ENCODE results near the gene OR10K1.
"Not testable (repeated sequence)": the region's sequence is repeated elsewhere in the genome, so short reads cannot be mapped to it uniquely, and the experiment has no call there.

OR10K1 gene, protein sequence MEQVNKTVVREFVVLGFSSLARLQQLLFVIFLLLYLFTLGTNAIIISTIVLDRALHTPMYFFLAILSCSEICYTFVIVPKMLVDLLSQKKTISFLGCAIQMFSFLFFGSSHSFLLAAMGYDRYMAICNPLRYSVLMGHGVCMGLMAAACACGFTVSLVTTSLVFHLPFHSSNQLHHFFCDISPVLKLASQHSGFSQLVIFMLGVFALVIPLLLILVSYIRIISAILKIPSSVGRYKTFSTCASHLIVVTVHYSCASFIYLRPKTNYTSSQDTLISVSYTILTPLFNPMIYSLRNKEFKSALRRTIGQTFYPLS

DNA sequence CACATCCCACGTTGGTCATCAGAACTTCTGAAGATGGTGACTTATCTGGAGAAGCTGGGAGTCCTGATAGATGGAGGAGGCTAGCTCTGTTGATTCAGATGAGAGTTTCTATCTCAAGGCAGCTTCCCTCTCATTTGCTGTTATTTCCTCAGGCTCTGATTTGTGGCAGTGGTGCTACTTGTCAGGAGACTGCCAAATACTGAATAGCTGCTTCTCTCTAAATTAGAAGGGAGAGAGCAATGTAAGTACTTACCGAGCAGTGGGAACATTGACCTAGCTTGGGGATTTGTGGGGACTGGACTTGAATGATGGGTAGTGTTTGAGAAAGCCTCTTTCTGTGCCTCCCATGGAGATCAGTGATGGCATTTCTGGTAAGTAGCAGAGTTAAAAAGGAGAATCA is at the start of gene OR10K1:
TSS of gene OR10K1 (plus strand) at position 301 of the 400 bp plus-strand sequence. CDS start 3,728 bp downstream, outside the sequence.
- no peak for DNase-seq

- DNase-seq, result no peak
These were observed 46.8 kb upstream of the OR10K1 start for GRCh38 chr1:158414651-158415345.

GRCh38 chr1:158417586-158417985 is 44.0 kb upstream of the OR10K1 start:
- DNase-seq, result no peak

GRCh38 chr1:158422212-158422611 is 39.4 kb upstream of the OR10K1 start:
- no peak for DNase-seq

- DNase-seq, result no peak
These were observed 36.6 kb upstream of the OR10K1 start for GRCh38 chr1:158425027-158425426.

DNA sequence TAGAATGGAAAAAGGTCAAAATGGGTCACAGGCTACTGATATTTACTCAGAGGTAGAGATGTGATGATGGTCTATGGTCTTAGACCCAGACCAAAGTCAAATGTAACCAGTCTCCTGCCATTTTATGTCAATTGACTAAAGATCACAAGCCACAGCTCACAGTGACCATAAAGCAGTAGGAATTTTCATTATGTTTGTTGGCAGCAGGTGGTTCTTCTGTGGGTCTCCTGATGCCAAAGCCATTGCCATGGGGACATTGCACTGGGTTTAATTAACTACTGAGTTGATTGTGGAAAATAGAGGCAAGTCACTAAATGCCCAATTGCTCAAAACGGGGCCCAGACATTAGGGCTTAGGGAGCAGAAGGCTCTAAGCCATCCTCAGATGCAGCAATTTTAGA is 35.5 kb upstream of the OR10K1 start, which contains the start of gene OR10K2:
TSS of gene OR10K2 (minus strand) at position 101 of the 400 bp plus-strand sequence. CDS start 5,371 bp downstream, outside the sequence.
- DNase-seq, result no peak

DNA sequence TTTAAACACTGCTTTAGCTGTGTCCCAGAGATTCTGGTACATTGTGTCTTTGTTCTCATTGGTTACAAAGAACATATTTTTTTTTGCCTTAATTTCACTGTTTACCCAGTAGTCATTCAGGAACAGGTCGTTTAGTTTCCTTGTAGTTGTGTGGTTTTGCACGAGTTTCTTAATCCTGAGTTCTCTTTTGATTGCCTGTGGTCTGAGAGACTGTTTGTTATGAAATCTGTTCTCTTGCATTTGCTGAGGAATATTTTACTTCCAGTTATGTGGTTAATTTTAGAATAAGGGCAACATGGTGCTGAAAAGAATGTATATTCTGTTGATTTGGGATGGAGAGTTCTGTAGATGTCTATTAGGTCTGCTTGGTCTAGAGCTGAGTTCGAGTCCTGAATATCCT is 31.5 kb upstream of the OR10K1 start:
- not testable (repeated sequence) for DNase-seq

DNA sequence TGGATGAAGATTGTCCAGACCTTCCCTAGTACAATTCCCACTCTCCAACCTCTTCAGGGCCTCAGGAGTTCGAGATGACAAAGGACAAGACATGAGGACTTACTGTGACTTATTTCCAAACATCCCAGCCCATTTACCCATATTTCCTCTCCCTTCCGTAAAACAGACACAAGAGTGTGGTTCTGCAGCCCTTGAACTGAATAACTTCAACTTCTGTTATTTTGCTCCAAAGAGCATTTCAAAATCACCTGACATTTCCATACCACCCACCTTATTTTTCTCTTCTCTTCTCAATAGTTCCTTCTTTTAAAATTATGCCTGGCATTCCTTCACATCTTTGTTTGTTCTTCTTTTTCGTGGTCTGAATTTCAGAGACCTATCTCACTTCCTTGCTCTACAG is 26.9 kb upstream of the OR10K1 start:
- DNase-seq, result no peak

GRCh38 chr1:158445376-158445775 is 16.3 kb upstream of the OR10K1 start:
- DNase-seq, result no peak

DNA sequence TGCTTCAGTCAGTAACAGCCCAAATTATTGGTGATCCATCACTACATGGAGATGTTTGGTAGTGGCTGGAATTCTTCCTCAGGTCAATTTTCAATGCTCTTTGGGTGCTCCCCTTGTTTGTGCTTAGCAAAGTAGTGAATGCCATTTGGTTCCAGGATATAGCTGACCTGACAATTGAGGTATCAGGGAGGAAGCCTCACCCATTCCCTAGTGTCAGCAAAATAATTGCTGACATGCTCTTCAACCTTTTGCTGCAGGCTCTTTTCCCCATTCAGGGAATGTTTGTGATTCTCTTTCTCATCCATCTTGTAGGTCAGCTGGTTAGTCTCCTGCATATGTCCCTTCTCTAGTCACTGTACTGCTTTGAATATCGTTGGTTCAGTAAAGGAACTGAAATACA is 7.1 kb upstream of the OR10K1 start:
- no peak for DNase-seq

DNA sequence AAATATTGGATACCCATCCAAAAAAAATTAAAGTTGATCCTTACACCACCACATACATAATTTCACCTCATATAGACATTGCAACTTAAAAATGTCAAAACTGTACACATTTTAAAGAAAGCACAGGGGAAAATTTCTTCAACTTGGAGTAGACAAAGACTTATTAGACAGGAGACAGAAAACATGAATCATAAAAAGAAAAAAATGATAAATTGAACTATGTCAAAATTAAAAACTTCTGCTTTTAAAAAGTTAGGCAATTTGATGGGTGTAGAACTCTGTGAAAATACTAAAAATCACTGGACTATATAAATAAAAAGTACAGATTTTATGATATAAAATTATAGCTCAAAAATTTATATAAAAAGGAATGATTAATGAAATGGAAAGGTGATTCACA is 4.4 kb upstream of the OR10K1 start:
- DNase-seq, result no peak

GRCh38 chr1:158458263-158458662 is 3.4 kb upstream of the OR10K1 start:
- no peak for DNase-seq

GRCh38 chr1:158471920-158472319 is 10.3 kb downstream of the OR10K1 start, which contains the start of gene OR10R2:
TSS of gene OR10R2 (plus strand) at chr1:158472220. CDS start at chr1:158472326, 106 bp downstream.
- DNase-seq, result no peak

DNA sequence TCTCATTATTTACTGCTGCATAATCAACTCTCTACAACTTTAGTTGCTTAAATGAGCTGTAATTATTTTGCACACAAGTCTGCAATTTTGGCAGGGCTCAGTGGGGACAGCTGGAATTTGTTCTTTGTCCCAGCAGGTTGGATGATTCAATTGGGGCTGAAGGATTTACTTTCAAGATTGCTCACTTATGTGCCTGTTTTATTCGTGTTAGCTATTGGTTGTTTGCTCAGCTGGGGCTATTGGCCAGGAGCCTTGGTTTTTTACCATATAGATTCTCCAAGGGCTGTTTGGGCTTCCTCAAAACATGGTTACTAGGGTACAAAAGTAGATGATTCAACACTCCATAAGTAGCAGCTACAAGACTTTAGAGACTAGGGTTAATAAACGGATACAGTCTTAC is 23.8 kb downstream of the OR10K1 start:
- DNase-seq, result no peak

DNA sequence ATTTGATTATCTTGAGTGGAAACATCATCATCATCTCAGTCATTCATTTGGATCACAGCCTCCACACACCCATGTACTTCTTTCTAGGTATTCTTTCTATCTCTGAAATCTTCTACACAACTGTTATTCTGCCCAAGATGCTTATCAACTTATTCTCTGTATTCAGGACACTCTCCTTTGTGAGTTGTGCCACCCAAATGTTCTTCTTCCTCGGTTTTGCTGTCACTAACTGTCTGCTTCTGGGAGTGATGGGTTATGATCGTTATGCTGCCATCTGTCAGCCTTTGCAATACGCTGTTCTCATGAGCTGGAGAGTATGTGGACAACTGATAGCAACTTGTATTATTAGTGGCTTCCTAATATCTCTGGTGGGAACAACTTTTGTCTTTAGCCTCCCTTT is 29.7 kb downstream of the OR10K1 start:
- no peak for DNase-seq

DNA sequence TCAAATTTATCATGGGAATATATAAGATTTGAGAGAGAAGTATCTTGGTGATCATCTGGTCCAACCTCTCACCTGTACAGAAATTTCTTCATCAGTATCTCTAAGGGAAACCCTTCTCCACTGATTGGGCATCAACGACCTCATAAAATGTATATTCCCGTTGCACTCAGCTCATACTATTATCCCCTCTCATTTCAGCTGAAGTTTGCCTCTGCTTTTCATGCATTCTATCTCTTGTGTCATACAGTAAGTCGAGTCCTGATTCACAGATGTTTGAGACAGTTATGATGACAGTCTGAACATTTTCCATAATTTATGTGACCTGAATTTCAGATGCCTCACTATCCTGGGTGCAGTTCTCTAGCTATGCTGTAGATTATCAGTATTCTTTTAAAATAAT is 31.4 kb downstream of the OR10K1 start:
- no peak for DNase-seq

GRCh38 chr1:158494796-158495195 is 33.2 kb downstream of the OR10K1 start:
- DNase-seq, result no peak

DNA sequence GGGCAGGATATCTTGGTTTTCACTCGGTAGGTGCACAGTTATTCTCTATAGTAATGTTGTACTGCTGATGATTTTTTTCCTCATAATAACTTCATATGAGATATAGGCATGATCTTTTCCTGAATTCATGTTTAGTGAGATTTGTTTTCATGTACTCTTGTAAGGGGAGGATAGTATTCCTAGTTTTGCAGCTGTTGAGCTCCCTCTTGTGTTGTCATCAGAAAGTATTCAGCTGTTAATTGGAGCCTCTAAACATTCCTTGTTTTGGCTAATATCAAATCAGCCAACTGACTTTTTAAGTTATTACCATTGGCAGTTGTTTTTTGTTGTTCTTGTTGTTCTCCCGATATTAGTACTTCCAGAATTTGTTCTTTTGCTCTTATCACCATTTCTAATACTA is 34.7 kb downstream of the OR10K1 start:
- no peak for DNase-seq

- DNase-seq, result no peak
These were observed 44.8 kb downstream of the OR10K1 start for GRCh38 chr1:158506369-158506987.

DNA sequence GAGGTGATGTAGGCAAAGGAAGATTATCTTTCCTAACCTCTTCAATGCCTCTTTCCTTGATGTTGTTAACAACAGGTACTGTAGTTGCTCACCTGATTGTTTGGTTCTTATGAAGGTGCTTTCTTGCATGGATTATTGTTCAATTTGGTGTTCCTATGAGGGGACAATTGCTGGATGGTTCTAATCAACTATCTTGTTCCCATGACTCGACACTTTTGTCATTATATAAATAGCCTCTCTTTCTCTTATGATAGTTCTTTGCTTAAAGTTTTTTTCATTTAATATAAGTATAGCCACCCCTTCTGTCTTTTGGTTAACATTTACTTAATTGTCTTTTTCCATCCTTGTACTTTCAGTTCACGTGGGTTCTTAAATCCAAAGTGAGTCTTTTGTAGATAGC is 45.9 kb downstream of the OR10K1 start:
- DNase-seq, result no peak

- DNase-seq, result no peak
These were observed 48.0 kb downstream of the OR10K1 start for GRCh38 chr1:158509471-158510156.

DNA sequence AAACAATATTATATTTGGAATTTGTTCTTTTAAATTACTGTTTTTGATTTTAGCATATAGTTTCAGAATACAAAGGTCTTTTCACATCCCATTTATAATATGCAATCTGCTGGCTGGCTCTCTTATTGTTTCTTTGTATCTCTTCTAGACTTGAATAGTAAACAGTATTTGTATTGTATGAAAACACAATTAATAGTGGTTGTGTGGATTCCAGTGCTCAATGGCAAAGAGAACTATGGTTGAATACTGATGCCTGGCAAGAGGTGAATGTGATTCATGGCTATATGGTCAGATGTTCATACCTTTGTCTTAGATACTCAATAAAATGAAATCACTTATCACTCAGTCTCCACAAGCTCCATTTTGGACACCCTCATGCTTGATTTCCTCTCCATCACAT is 55.3 kb downstream of the OR10K1 start:
- DNase-seq, result no peak
